Keratinocyte (primary cell): Measurements from ENCODE around the gene TRPM3.

Experiments used
- EZH2 ChIP-seq: IDR thresholded peaks from one replicate; pipeline ENCODE4 v1.6.1; 2012; ENCODE audit warnings: inconsistent platforms, mild to moderate bottlenecking, low read length, moderate library complexity
- TF ChIP-seq, protein P1 (sequence below), 3 experiments: IDR thresholded peaks in 1 of 3; conservative IDR thresholded peaks in 1 of 3; optimal IDR thresholded peaks in 1 of 3; 2 replicates in 2 of 3; 3 replicates in 1 of 3; pipeline versions ENCODE3 to v1.5.1; 2011; ENCODE audit warnings: low read length in 3 of 3, mild to moderate bottlenecking in 3 of 3, moderate library complexity in 2 of 3, control low read depth in 1 of 3, inconsistent platforms in 1 of 3; ENCODE audit not compliant: insufficient read depth in 2 of 3; ENCODE audit errors: extremely low read depth in 1 of 3

DNA sequence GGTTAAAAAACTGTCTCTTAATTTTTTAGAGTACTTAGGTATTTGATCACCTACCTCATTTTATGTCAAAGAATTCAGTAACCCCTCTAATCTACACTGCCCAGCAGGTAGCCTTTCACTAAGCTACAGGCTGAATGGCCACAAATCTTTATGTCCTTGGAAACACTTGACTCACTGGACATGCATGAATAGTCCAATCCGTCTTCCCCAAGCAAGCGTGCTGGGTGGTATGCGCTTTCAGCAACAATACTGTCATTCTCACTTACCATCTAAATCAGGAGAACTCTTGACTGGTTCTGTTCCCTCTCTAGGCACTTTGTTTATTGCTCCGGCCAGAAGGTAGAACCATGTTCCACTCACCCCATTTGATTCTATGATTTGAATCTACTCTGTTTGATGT lies 73.1 kb downstream of the TRPM3 start:
- TF ChIP-seq, protein P1, sequence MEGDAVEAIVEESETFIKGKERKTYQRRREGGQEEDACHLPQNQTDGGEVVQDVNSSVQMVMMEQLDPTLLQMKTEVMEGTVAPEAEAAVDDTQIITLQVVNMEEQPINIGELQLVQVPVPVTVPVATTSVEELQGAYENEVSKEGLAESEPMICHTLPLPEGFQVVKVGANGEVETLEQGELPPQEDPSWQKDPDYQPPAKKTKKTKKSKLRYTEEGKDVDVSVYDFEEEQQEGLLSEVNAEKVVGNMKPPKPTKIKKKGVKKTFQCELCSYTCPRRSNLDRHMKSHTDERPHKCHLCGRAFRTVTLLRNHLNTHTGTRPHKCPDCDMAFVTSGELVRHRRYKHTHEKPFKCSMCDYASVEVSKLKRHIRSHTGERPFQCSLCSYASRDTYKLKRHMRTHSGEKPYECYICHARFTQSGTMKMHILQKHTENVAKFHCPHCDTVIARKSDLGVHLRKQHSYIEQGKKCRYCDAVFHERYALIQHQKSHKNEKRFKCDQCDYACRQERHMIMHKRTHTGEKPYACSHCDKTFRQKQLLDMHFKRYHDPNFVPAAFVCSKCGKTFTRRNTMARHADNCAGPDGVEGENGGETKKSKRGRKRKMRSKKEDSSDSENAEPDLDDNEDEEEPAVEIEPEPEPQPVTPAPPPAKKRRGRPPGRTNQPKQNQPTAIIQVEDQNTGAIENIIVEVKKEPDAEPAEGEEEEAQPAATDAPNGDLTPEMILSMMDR (optimal IDR thresholded peaks at IDR 0.05 in 1 of 3, IDR thresholded peaks at IDR 0.05 in 1 of 3, conservative IDR thresholded peaks at IDR 0.05 in 1 of 3; ENCODE audit: extremely low read depth in 1 of 3, insufficient read depth in 2 of 3, low read length in 3 of 3): no peak
- no peak for TF ChIP-seq EZH2
